KOPT-K1 (cell line): ENCODE data around the gene ELMO1.

Experiments
- H3K27ac ChIP-seq: fragments of 200-600 bp; sonication (generic); 2 replicates; pipeline ENCODE4 v1.5.1; 2016; ENCODE audit warnings: antibody characterized with exemption, mild to moderate bottlenecking, low read depth, low read length; ENCODE audit not compliant: poor library complexity, severe bottlenecking
- H3K36me3 ChIP-seq: fragments of 200-600 bp; sonication (generic); 2 replicates; pipeline ENCODE4 v1.5.1; 2017; ENCODE audit warnings: antibody characterized with exemption, mild to moderate bottlenecking, low read length, moderate library complexity; ENCODE audit not compliant: insufficient read depth
- H3K9me3 ChIP-seq: fragments of 200-600 bp; sonication (generic); 2 replicates; pipeline ENCODE4 v1.5.1; 2017; ENCODE audit warnings: antibody characterized with exemption, low read length, mild to moderate bottlenecking; ENCODE audit not compliant: insufficient read depth, poor library complexity, severe bottlenecking

ELMO1 gene

DNA sequence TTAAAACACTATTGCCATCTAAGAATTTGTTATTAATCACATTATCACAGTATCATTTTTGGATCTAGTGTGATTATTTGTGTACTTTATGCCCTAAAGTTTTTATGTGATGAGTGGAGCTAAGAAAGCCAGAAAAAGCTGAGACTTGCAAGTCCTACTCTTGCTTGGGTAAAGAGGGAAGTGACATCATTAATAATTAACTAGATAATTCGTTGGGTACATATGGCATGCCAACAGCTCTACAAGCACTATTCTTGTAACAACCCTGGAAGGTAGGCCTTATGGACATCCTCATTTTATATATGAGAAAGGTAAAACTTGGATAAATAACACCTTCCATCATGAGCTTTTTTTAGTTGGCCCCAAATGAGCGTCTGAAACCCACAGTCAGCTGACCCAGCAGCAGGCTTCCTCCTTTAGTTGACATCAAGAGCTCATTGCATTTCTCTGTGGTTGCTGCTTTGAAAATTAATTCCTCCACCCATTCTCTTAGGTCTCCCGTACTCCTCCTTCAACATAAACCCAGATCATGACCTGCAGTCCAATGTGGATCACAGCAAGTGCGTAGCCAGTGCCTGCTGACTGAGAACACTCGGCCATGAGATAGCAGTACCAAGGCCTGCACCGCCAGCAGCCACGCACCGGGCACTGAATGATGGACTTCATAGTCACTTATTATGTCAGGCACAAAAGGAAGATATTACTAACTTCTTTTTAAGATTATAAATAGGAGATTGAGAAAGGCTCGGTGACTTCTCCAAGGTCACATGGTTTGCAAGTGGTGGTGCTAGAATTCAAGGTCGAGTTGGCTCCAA is 432.4 kb downstream of the ELMO1 start:
- Histone ChIP-seq H3K36me3 (peaks cover 38% of the 10 kb centered on the region), H3K27ac (no peak overlapping the region)

DNA sequence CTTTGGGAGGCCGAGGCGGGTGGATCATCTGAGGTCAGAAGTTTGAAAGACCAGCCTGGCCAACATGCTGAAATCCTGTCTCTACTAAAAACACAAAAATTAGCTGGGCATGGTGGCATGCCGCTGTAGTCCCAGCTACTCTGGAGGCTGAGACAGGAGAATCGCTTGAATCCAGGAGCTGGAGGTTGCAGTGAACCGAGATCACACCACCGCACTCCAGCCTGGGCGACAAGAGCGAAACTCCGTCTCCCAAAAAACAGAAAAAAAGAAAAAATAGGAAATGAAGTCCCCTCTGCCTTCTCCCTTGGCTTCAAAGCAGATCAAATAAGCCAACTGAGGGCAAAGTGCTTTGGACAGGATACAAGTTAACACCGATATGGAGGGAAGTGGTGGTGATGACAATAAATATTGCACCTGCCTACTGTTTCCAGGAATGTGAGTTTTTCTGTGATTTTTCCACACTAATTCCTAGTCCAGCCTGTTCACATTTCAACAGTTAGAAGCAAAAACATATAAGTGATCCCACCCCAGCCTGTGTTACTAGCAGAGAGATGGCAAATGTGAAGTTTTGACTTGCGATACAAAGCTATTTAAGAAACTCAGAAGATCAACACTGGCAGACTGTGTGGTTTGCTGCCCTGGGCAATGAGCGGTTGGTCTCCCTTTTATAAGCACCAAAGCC is 433.2 kb downstream of the ELMO1 start:
- Histone ChIP-seq H3K36me3 (peaks cover 46% of the 10 kb centered on the region), H3K9me3 (no peaks in the 10 kb centered on the region), H3K27ac (no peak overlapping the region)

More for the DNA sequence above, 432.4 kb downstream of the ELMO1 start:
- H3K9me3 ChIP-seq = no peaks in the 10 kb centered on the region

DNA sequence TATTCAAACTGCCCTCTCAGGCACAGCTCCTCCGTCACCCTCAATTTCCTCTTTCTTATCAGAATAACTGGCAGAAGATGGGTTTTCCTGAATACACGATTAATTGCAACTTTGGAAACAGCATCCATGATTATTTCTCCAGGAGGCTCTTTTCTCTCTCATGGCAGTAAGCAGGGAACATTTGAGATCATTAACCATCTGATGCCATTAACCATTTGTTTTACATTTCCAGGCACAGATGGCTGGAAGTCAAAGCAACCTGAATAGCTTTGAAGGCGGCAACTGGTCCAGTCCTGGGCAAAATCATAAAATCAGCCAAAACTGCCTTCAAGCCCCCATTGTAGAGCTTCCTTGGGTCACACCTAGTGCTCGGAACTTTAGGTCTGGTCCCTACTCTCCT is 434.9 kb downstream of the ELMO1 start:
- Histone ChIP-seq H3K36me3 (peaks cover 57% of the 10 kb centered on the region), H3K9me3 (no peaks in the 10 kb centered on the region), H3K27ac (no peak overlapping the region)

DNA sequence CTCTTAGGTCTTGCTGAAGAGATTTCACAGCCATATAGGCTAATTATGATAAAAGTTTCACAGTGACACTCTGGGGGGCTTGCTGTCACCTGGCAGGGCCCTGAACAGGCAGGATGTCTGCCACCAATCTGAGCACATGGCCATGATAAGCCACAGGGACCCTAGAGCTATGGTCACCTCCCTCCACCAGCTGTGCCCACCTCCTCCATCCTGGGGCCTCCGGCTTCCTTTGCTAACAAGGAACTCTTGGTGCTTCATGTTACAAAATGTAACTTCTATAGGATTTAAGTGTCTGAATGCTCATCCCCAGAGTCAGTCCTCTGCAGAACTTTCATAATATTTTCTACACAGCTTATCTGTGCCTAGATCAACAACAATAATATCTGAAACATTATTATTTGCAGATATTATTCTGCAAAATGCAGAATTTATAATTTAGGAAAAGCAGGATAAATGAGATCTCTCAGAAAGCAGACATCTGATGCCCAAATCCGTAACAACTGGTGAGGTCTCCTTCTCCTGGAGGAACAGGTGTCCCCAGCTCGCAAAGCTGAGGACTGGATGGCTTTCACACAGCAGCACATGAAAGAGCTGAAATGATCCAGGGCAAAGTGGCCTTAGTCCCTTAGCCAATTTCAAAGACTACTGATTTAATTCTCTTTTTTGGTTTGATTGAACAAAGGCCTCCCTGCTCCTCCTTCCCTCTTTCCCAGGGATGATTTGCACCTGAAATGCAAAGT is 437.3 kb downstream of the ELMO1 start:
- Histone ChIP-seq H3K36me3 (peaks cover 70% of the 10 kb centered on the region), H3K27ac (no peak overlapping the region)

DNA sequence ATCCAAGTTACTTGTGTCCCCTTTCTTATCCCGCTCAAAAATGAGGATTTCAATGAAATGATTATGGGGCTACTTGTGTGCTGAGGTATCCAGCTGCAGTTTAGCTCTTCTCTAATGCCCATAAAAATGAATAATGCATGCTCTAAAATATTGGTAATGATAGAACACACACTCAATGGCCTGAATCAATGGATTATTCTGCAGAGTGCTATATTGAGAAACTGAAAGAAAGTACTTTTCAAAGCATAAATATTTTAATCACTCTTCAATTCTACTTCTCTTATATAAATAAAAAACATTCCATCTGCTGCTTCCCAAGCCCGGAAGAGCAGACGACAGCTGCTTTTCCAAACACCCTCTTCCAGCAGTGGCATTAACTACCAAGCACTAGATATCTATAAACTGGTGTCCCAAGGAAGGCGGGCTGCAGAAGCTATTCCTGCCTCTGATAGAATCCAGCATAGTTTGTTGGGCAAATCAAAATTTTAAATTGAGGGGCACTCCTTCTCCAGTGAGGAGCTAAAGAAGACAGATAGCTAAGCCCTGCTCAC is 439.5 kb downstream of the ELMO1 start:
- peaks cover 83% of the 10 kb centered on the region for H3K36me3 ChIP-seq
- no peak overlapping the region for H3K27ac ChIP-seq

More for the DNA sequence above, 437.3 kb downstream of the ELMO1 start:
- no peaks in the 10 kb centered on the region for H3K9me3 ChIP-seq

DNA sequence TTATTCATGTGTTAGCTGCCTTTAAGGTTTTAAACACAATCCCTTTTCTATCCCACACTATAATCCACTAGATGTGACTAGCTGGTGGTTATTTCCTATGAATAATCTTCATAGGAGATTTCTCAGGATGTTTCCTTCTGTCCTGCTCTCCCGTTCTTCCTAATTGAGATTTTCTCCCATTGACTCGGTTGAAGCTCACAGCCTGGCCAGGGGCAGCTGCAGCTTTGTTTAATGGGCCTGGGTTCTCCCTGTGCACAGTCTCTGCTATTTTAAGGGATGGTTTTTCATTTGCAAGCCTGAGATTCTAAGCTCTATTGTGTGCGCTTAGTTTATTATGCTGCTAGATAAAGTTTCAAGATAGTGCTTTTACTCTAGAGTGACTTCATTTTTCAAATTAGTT is 441.0 kb downstream of the ELMO1 start:
- no peaks in the 10 kb centered on the region for H3K9me3 ChIP-seq
- no peak overlapping the region for H3K27ac ChIP-seq
- peaks cover 80% of the 10 kb centered on the region for H3K36me3 ChIP-seq

More for the DNA sequence above, 439.5 kb downstream of the ELMO1 start:
- no peaks in the 10 kb centered on the region for H3K9me3 ChIP-seq

DNA sequence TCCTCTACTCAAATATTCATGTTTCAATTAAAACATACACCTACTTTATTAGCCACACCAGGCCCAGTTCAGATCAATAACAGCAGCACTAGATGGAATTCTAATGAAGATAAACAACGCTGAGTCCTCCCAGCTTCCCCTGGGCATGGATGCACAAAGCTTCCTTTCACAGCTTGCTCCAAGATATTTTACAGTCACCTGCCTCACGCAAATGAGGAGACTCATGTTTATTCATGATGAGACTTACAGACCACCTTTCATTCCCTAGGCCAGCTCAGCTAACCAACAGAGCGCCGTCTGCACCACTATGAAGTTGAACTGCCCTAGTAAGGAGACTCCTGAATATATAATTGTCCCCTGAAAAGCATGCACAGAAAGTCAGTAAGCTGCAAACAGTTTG is 441.4 kb downstream of the ELMO1 start:
- H3K9me3 ChIP-seq = no peaks in the 10 kb centered on the region
- no peak overlapping the region for H3K27ac ChIP-seq
- H3K36me3 ChIP-seq = peaks cover 80% of the 10 kb centered on the region

DNA sequence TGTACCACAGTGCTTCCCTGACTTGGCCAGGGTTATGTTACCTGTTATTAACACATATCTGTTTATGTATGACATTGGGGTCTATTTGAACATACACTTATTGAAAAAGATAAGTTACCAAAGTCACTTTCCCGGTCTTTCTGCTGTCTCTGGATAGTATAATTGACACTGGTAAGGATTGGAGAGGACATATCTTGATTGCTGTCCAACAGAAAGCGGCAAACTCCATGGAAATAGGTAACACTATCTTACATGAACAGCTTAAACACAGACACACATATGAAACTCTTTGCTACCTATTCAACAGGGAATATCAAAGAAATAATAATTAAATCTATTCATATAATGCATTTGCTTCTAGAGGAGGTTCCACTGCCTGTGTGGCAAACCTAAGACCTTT is 441.9 kb downstream of the ELMO1 start:
- Histone ChIP-seq H3K9me3 (no peaks in the 10 kb centered on the region), H3K27ac (no peak overlapping the region), H3K36me3 (peaks cover 80% of the 10 kb centered on the region)

DNA sequence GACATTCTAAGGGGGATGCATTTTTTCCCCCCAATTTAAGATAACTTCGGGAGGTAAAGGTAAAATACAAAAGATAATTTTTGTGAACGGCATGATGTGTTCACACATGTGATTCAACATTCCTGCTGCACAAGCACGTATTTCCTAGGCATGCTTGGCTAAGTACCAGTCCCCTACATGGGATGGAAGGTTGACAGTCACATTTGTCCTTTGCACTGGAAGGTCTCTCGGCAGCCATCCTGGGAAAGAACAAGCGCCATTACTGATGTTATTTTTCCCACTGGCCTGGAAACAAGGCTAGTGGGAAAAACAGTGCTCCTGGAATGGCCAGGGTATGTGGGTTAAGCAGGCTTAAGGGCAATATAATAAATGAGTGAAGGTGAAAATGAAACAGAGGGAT is 448.2 kb downstream of the ELMO1 start:
- no peak overlapping the region for H3K27ac ChIP-seq
- no peaks in the 10 kb centered on the region for H3K9me3 ChIP-seq
- H3K36me3 ChIP-seq = peaks cover 33% of the 10 kb centered on the region

DNA sequence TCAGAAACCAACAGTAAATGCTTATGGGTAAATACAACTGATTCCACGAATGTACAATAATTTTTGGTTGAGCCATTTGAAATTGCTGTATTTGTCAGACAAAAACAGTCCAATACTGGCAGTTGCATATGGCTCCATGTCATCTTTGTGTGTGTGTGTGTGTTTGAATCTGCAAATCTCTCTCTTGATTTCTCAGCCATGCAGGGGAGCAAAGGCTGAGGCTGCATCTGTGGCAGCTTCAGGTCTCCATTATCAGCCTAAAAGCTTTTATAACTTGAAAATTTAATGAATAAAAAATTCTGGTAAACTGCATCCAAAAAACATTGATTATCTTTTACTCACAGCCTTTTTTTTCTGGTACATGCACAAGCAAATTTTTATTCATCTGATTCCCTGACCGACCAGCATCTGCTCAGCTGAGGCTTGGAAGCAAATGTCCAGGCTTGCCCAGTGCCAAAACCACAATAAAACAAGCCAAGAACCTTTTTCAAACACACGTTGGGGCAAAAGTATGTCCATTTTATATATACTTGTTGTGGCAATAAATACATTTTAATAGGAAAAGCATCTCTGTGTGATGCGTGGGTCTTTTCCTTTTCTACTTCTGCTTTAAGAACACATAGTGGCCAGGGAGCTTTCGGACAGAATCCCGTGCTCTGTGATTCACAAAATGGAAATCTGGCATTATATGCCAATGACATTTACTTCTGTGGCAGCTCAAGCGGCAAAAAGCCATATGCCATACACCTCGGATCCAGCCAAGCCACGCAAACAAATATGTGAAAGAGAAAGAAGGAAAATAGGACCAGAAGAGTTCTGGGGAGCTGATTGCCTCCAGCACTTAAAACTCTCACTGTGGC is 448.8 kb downstream of the ELMO1 start:
- H3K27ac ChIP-seq = no peak overlapping the region
- H3K36me3 ChIP-seq = peaks cover 27% of the 10 kb centered on the region
- no peaks in the 10 kb centered on the region for H3K9me3 ChIP-seq

DNA sequence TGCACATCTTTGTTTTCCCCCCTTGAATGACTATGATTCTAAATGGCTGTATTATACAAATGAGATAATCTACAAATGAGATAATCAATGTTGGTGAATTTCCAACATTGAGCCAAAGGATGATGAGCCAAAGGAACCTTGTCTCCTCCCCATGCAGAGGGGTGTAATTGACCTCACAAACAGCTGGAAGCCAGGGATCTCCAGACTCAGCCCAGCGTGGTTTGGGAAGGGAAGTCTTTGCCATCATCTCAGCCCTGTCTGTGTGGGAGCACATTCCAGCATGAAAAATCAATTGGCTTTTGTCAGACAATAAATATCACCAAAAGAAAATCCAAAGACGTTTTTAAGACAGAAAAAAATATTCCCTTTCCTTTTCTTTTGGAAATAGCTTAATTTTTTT is 452.9 kb downstream of the ELMO1 start:
- no peaks in the 10 kb centered on the region for H3K9me3 ChIP-seq
- 0 out of 2 replicates have a peak, but pooled peaks cover 6% of the 10 kb centered on the region for H3K36me3 ChIP-seq
- no peak overlapping the region for H3K27ac ChIP-seq

DNA sequence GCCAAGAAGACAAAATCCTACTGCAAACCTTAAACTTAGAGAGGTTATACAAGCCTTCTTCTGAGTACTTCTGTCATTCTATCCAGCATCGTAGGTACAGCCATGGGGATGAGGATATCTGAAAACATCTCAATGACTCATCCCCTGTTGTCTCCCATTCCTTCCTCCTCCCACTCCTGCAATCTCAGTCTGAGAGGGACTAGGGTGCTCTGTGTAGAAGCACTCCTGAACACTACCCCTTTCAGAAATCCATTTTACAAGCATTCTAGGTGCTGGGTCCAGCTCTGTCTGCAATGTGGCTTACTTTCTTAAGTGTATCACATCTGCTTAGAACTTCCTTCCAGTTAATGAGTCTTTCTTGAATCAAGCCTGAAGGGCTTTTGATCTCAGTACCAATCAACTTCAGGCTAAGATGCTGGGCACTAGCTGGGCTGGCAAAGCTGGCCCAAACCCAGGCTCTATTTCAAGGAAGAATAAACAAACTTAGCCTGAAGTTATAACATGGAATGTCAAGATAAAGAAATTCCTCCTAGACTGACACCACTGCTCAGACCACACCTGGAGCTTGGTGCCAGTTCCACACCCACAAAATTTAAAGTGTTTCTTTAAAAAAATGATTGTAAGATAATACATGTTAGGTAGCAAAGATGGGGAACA is 454.1 kb downstream of the ELMO1 start:
- Histone ChIP-seq H3K9me3 (no peaks in the 10 kb centered on the region), H3K27ac (no peak overlapping the region), H3K36me3 (0 out of 2 replicates have a peak, but pooled peaks cover 6% of the 10 kb centered on the region)

DNA sequence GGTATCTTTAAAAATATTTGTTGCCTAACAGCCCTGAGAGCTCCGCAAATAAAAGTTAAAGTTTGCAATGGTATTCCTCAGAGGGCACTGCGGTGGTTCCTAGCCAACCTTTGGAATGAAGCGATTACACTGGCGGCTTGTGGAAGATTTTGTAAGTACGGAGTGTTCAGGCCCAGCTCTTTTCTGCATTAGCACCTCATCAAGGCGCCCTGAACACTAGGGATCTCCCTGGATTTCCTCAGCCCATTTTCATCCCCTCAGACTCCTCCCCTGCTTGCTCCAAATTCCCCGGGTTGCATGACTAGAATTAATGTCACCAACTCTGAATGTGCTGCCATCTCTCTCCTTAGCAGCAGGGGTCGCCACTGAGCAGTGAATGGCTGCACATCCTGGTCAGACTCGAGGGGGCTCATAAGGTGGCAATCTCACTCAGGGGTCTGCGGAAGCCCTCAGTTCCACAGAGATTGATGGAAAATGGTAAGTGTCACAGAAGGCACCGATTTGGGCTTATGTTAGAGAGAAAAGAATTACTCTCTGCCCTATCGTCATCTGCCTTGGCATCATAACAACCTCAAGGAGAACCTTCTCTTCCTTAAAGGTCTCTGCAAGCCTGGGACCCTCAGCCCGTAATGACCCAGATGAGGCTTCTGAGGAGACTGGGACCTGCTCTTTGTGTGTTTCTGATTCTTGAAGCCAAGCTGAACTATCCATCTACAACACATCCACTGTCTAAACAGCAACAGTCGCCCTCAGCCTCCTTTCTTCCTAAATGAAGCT is 461.5 kb downstream of the ELMO1 start:
- Histone ChIP-seq H3K9me3 (no peaks in the 10 kb centered on the region), H3K27ac (no peak overlapping the region)

More for the DNA sequence above, 461.5 kb downstream of the ELMO1 start:
- peaks cover 4% of the 10 kb centered on the region; the same call in 1 of the 2 replicates for H3K36me3 ChIP-seq
